ENCODE results near the gene DPH3. TPM values are rescaled to one million over a fixed set of nuclear protein-coding genes. Genes with fewer than 3 reads are reported as not detected.

DPH3 gene
- total and polyA plus RNA-seq, 9 of the 15 experiments (the other 6 are each of a cell fraction or from before 2014, with no cell fraction given) = 15.9 to 131 (median 38.7) TPM

DNA sequence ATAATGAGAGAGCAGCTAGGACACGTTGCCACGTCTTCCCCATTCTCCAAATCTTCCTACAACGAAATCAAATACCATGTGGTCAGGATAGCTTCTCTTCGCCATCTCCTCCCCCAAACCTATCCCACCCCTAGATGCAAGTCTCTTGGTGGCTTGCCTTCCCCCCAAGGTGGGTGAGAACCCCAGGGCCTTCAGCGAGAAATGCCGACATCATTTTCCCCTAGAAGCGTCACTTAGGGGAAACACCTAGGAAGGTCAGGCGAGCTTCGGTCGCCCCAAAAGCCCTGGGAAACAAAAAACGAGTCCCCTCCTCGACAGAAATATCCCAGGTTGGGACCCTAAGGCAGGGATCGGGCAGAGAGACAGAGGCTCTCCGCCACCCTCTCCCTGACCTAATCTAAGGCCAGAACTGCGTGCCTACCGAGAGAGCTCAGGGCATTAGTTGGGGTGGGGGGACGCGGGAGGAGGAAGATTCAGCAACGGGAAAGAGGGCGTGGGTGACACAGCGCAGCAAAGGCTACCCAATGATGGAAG, 502 bp downstream of the DPH3 start (continued):
- TF ChIP-seq CAMTA2 (CRISPR knock-in tag; conservative IDR thresholded peaks at IDR 0.05) (no peak), NFE2L1 (tag; IDR thresholded peaks at IDR 0.05; ENCODE audit: borderline replicate concordance, low read depth) (no peak), MTA3 (IDR thresholded peaks at IDR 0.05; ENCODE audit: borderline replicate concordance) (no peak), MAZ (CRISPR knock-in tag; conservative IDR thresholded peaks at IDR 0.05 in 1 of 2, IDR thresholded peaks at IDR 0.05 in 1 of 2) (0 out of 4 replicates have a peak, but pooled peaks of 1 of the 2 experiments have one; percentile 1), PHF21A (IDR thresholded peaks at IDR 0.05; ENCODE audit: borderline replicate concordance, low read depth) (0 out of 2 replicates have a peak, but pooled peaks have one; percentile 53), SRSF3 (IDR thresholded peaks at IDR 0.05; ENCODE audit: insufficient read depth, low read length) (no peak), OTX1 (CRISPR knock-in tag; IDR thresholded peaks at IDR 0.05) (no peak), ZKSCAN1 (IDR thresholded peaks at IDR 0.05; ENCODE audit: low read depth, low read length) (no peak), FOXM1 (IDR thresholded peaks at IDR 0.05; ENCODE audit: low read depth) (no peak), FOXM1 (CRISPR knock-in tag; IDR thresholded peaks at IDR 0.05; ENCODE audit: low read depth) (no peak), DPF2 (IDR thresholded peaks at IDR 0.05) (peak; percentile 44), ZNF263 (CRISPR knock-in tag; IDR thresholded peaks at IDR 0.05; ENCODE audit: borderline replicate concordance) (0 out of 2 replicates have a peak, but pooled peaks have one; percentile 35), ZNF354B (CRISPR knock-in tag; IDR thresholded peaks at IDR 0.05) (no peak), LARP7 (IDR thresholded peaks at IDR 0.05) (no peak), U2AF2 (optimal IDR thresholded peaks at IDR 0.05; ENCODE audit: low read depth, low read length) (no peak), NFRKB (IDR thresholded peaks at IDR 0.05; ENCODE audit: low read depth) (0 out of 2 replicates have a peak, but pooled peaks have one; percentile 56)
- TF ChIP-seq, protein P1, sequence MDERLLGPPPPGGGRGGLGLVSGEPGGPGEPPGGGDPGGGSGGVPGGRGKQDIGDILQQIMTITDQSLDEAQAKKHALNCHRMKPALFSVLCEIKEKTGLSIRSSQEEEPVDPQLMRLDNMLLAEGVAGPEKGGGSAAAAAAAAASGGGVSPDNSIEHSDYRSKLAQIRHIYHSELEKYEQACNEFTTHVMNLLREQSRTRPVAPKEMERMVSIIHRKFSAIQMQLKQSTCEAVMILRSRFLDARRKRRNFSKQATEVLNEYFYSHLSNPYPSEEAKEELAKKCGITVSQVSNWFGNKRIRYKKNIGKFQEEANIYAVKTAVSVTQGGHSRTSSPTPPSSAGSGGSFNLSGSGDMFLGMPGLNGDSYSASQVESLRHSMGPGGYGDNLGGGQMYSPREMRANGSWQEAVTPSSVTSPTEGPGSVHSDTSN (CRISPR knock-in tag; IDR thresholded peaks at IDR 0.05; ENCODE audit: low read depth) = no peak
- TF ChIP-seq, protein P1 (tag; conservative IDR thresholded peaks at IDR 0.05; ENCODE audit: low read depth) = no peak
- TF ChIP-seq, protein P2, sequence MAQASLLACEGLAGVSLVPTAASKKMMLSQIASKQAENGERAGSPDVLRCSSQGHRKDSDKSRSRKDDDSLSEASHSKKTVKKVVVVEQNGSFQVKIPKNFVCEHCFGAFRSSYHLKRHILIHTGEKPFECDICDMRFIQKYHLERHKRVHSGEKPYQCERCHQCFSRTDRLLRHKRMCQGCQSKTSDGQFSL (CRISPR knock-in tag; IDR thresholded peaks at IDR 0.05) = no peak
- TF ChIP-seq, protein P2 (tag; IDR thresholded peaks at IDR 0.05) = 0 out of 4 replicates have a peak, but pooled peaks of 1 of the 2 experiments have one; percentile 24
- TF ChIP-seq, protein P3, sequence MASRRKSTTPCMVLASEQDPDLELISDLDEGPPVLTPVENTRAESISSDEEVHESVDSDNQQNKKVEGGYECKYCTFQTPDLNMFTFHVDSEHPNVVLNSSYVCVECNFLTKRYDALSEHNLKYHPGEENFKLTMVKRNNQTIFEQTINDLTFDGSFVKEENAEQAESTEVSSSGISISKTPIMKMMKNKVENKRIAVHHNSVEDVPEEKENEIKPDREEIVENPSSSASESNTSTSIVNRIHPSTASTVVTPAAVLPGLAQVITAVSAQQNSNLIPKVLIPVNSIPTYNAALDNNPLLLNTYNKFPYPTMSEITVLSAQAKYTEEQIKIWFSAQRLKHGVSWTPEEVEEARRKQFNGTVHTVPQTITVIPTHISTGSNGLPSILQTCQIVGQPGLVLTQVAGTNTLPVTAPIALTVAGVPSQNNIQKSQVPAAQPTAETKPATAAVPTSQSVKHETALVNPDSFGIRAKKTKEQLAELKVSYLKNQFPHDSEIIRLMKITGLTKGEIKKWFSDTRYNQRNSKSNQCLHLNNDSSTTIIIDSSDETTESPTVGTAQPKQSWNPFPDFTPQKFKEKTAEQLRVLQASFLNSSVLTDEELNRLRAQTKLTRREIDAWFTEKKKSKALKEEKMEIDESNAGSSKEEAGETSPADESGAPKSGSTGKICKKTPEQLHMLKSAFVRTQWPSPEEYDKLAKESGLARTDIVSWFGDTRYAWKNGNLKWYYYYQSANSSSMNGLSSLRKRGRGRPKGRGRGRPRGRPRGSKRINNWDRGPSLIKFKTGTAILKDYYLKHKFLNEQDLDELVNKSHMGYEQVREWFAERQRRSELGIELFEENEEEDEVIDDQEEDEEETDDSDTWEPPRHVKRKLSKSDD (conservative IDR thresholded peaks at IDR 0.05; ENCODE audit: low read length) = no peak

Measured in K562 (cell line).